K562 (cell line): ENCODE results near the gene GGA2. TPM values are rescaled to one million over a fixed set of nuclear protein-coding genes. Genes with fewer than 3 reads are reported as not detected.

ENCODE experiments used
- BRD4 ChIP-seq: fragments of 200-600 bp; sonication (generic); IDR thresholded peaks from 2 replicates; pipeline ENCODE4 v1.6.1; 2017; ENCODE audit warnings: inconsistent platforms
- C11orf30 ChIP-seq: fragments of 450-650 bp; IDR thresholded peaks from 2 replicates; pipeline ENCODE4 v1.6.1; 2016; ENCODE audit warnings: low read depth, mild to moderate bottlenecking
- CBX5 ChIP-seq: IDR thresholded peaks from 2 replicates; pipeline ENCODE4 v1.6.1; 2014; ENCODE audit warnings: low read depth, borderline replicate concordance
- DEAF1 ChIP-seq: fragments of 450-650 bp; formaldehyde crosslinking; IDR thresholded peaks from 2 replicates; pipeline ENCODE4 v1.4.0; 2020; ENCODE audit warnings: mild to moderate bottlenecking, moderate library complexity
- PCBP1 ChIP-seq: fragments of 200-400 bp; formaldehyde crosslinking; IDR thresholded peaks from 2 replicates; pipeline ENCODE4 v1.6.1; 2018; ENCODE audit warnings: mild to moderate bottlenecking, low read depth, low read length; ENCODE audit not compliant: poor library complexity, severe bottlenecking
- SAFB ChIP-seq: fragments of 200-400 bp; formaldehyde crosslinking; IDR thresholded peaks from 2 replicates; pipeline ENCODE4 v1.6.1; 2017; ENCODE audit warnings: low read depth, low read length, borderline replicate concordance
- XRCC3 ChIP-seq: fragments of 450-650 bp; IDR thresholded peaks from 2 replicates; pipeline ENCODE4 v1.6.1; 2017; ENCODE audit warnings: mild to moderate bottlenecking, moderate library complexity
- ZBTB11 ChIP-seq, 3 experiments: fragments of 200-800 bp in 1 of 3; fragments of 250-450 bp in 1 of 3; fragments of 450-650 bp in 1 of 3; sonication (Bioruptor Pico) in 1 of 3; sonication (Bioruptor generic) in 1 of 3; formaldehyde crosslinking in 1 of 3; IDR thresholded peaks; 2 replicates each; pipeline versions ENCODE4 v1.6.1 to v1.8.0; 2016 to 2022; ENCODE audit warnings: mild to moderate bottlenecking in 2 of 3, missing genetic modification characterization in 2 of 3, missing compliant biosample characterization in 1 of 3, moderate library complexity in 1 of 3
- ZNF318 ChIP-seq, 2 experiments: fragments of 450-650 bp; IDR thresholded peaks; 2 replicates each; pipeline ENCODE4 v1.6.1; 2016; ENCODE audit warnings: mild to moderate bottlenecking in 2 of 2, borderline replicate concordance in 1 of 2, low read depth in 1 of 2, moderate library complexity in 1 of 2
- polyA plus RNA-seq, 8 experiments: library from polyadenylated mRNA; depleted of rRNA in 4 of 8; stranded (reverse) in 5 of 8; unstranded in 3 of 8; fragments of >200 nt; fragmentation: Nextera tagmentation in 2 of 8; fragmentation: Illumina TruSeq in 1 of 8; extraction: Ambion mirVana in 2 of 8; extraction: Trizol in 1 of 8; gene quantifications; 2 replicates each; pipeline versions ENCODE4 v1.2.1 to v1.2.3, GENCODE V29; 2011 to 2014; ENCODE audit warnings: inconsistent platforms in 1 of 8, missing spikeins in 1 of 8
- total RNA-seq, 7 experiments: library from RNA; depleted of rRNA in 6 of 7; stranded (reverse); fragments of >200 nt in 6 of 7; fragmentation: Illumina TruSeq in 2 of 7; extraction: Trizol in 2 of 7; gene quantifications; 2 replicates each; pipeline versions ENCODE4 v1.2.1 to v1.2.3, GENCODE V29; 2011 to 2021; ENCODE audit warnings: low replicate concordance in 1 of 7

Gene GGA2
- total and polyA plus RNA-seq, 9 of the 15 experiments (the other 6 are each of a cell fraction or from before 2014, with no cell fraction given) = 11.9 to 133 (median 66.3) TPM

GRCh38 chr16:23556881-23557778, 46.8 kb upstream of the GGA2 start, which contains the start of the genes EARS2 and UBFD1 (continued):
- TF ChIP-seq ZNF318 (IDR thresholded peaks at IDR 0.05; ENCODE audit: borderline replicate concordance in 1 of 2, low read depth in 1 of 2) (peak in 1 of 2 experiments; percentile 61; a peak in 1 of 4 replicates), C11orf30 (peak; percentile 86), BRD4 (peak; percentile 49; the same call in 1 of the 2 replicates), DEAF1 (CRISPR knock-in tag) (no peak), CBX5 (no peak), ZBTB11 (CRISPR knock-in tag; IDR thresholded peaks at IDR 0.05) (peak; percentile 32 to 88 (median 63); a peak in 4 of 6 replicates), SAFB (peak; percentile 70; the same call in 1 of the 2 replicates), PCBP1 (peak; percentile 80), XRCC3 (no peak)
